GM12878 (cell line): ENCODE data around the gene PCYOX1L. TPM values are rescaled to one million over a fixed set of nuclear protein-coding genes. Genes with fewer than 3 reads are reported as not detected.

ENCODE experiments used
- ATAC-seq: fragments of 200-7000 bp; cut with Tn5 transposase; 3 replicates; pipeline ENCODE4 v1.9.1; 2020; ENCODE audit warnings: mild to moderate bottlenecking, moderate library complexity
- BruUV-seq: library from RNA; stranded (reverse); fragments of 400-500 nt; replicated peaks from 2 replicates; lab custom pipeline; 2021; lab: Mats Ljungman, UMichigan
- CTCF ChIA-PET: fragments of 300-600 bp; sonication (Branson Sonifier 250); formaldehyde crosslinking; extraction: SDS; loops from one replicate; lab custom pipeline; 2021; ENCODE audit warnings: inconsistent platforms; lab: Yijun Ruan, JAX
- POLR2A ChIA-PET: fragments of 350-600 bp; formaldehyde crosslinking; extraction: SDS; loops from one replicate; lab custom pipeline; 2021; ENCODE audit warnings: inconsistent platforms; lab: Charles Lee
- RAD21 ChIA-PET: fragments of 300-600 bp; sonication (Branson Sonifier 250); formaldehyde crosslinking; loops from one replicate; lab custom pipeline; 2023; ENCODE audit warnings: antibody characterized with exemption; ENCODE audit not compliant: unreplicated experiment; lab: Charles Lee
- SMC1A ChIA-PET: fragments of 300-600 bp; sonication (Branson Sonifier 250); formaldehyde crosslinking; loops from one replicate; lab custom pipeline; 2023; ENCODE audit not compliant: unreplicated experiment, uncharacterized antibody; lab: Charles Lee
- DNase-seq: peaks from one replicate; pipeline ENCODE4 v3.0.0-alpha.2; 2011; ENCODE audit warnings: low read depth, low spot score
- FAIRE-seq: peaks from 3 replicates; lab custom pipeline; 2011; peaks lifted over from hg19 to GRCh38; lab: Jason Lieb, UNC
- H2AFZ ChIP-seq: 2 replicates; pipeline ENCODE4 v1.6.0; 2011; ENCODE audit warnings: low read depth, low read length, control low read depth; ENCODE audit not compliant: control insufficient read depth
- H3K27ac ChIP-seq: 2 replicates; pipeline ENCODE4 v1.5.1; 2011; ENCODE audit warnings: control low read depth; ENCODE audit not compliant: control insufficient read depth, insufficient read depth
- H3K27me3 ChIP-seq, 2 experiments: replicated peaks in 1 of 2; 2 replicates each; pipeline versions ENCODE4 v1.6.0 to v1.6.1; 2011; ENCODE audit warnings: low read length in 1 of 2; ENCODE audit not compliant: control insufficient read depth in 2 of 2, insufficient read depth in 2 of 2
- H3K36me3 ChIP-seq, 2 experiments: 2 replicates each; pipeline ENCODE4 v1.5.1; 2011; ENCODE audit warnings: low read length in 1 of 2; ENCODE audit not compliant: control insufficient read depth in 2 of 2, insufficient read depth in 2 of 2
- H3K4me1 ChIP-seq: 2 replicates; pipeline ENCODE4 v1.6.1; 2011; ENCODE audit warnings: mild to moderate bottlenecking, low read length, moderate library complexity, mixed read lengths; ENCODE audit not compliant: control insufficient read depth, insufficient read depth
- H3K4me2 ChIP-seq: 2 replicates; pipeline ENCODE4 v1.6.0; 2011; ENCODE audit warnings: control low read depth; ENCODE audit not compliant: control insufficient read depth, insufficient read depth
- H3K4me3 ChIP-seq: fragments of 200-600 bp; sonication (generic); 2 replicates; pipeline ENCODE4 v1.5.1; 2016
- H3K79me2 ChIP-seq: 2 replicates; pipeline ENCODE4 v1.6.0; 2011; ENCODE audit warnings: low read length; ENCODE audit not compliant: control insufficient read depth, insufficient read depth
- H3K9ac ChIP-seq: 2 replicates; pipeline ENCODE4 v1.8.0; 2011; ENCODE audit warnings: low read length, control low read depth, mixed read lengths; ENCODE audit not compliant: control insufficient read depth, insufficient read depth
- H3K9me3 ChIP-seq: replicated peaks from 3 replicates; pipeline ENCODE4 v1.5.1; 2011; ENCODE audit warnings: mild to moderate bottlenecking, low read length; ENCODE audit not compliant: control insufficient read depth, insufficient read depth
- H4K20me1 ChIP-seq: 2 replicates; pipeline ENCODE4 v1.6.0; 2011; ENCODE audit not compliant: control insufficient read depth, insufficient read depth
- BCLAF1 ChIP-seq: fragments of 450-650 bp; IDR thresholded peaks from 2 replicates; pipeline ENCODE4 v1.6.1; 2017; ENCODE audit warnings: antibody characterized with exemption, mild to moderate bottlenecking, moderate library complexity
- BHLHE40 ChIP-seq, 2 experiments: fragments of 450-650 bp in 1 of 2; IDR thresholded peaks; 2 replicates each; pipeline ENCODE4 v1.6.1; 2011 to 2017; ENCODE audit warnings: low read depth in 2 of 2, borderline replicate concordance in 1 of 2, improper control_type of control experiment in 1 of 2, low read length in 1 of 2, mild to moderate bottlenecking in 1 of 2
- CEBPZ ChIP-seq: fragments of 150-350 bp; IDR thresholded peaks from 2 replicates; pipeline ENCODE4 v1.6.1; 2016; ENCODE audit warnings: low read depth, low read length
- EED ChIP-seq: sonication (generic); IDR thresholded peaks from 2 replicates; pipeline ENCODE4 v1.6.1; 2016; ENCODE audit warnings: antibody characterized with exemption, low read depth
- LARP7 ChIP-seq: fragments of 450-650 bp; IDR thresholded peaks from 2 replicates; pipeline ENCODE4 v1.6.1; 2017; ENCODE audit warnings: mild to moderate bottlenecking
- MTA2 ChIP-seq: fragments of 450-650 bp; IDR thresholded peaks from 2 replicates; pipeline ENCODE4 v1.6.1; 2016; ENCODE audit warnings: low read depth, mild to moderate bottlenecking, moderate library complexity
- NR2C1 ChIP-seq: fragments of 450-650 bp; IDR thresholded peaks from 2 replicates; pipeline ENCODE4 v1.6.1; 2017; ENCODE audit warnings: antibody characterized with exemption, mild to moderate bottlenecking, moderate library complexity
- PRDM15 ChIP-seq: fragments of 450-650 bp; formaldehyde crosslinking; IDR thresholded peaks from 2 replicates; pipeline ENCODE4 v1.4.0; 2020; ENCODE audit warnings: mild to moderate bottlenecking, moderate library complexity
- SKIL ChIP-seq: fragments of 450-650 bp; IDR thresholded peaks from 2 replicates; pipeline ENCODE4 v1.6.1; 2017; ENCODE audit warnings: mild to moderate bottlenecking, low read depth, inconsistent platforms; ENCODE audit not compliant: poor library complexity, severe bottlenecking
- ZNF622 ChIP-seq: fragments of 450-650 bp; IDR thresholded peaks from 2 replicates; pipeline ENCODE4 v1.6.1; 2017; ENCODE audit warnings: mild to moderate bottlenecking, inconsistent platforms
- WGBS: methylation state at CpG from one replicate; pipeline ENCODE4 v1.1.6; 2016; ENCODE audit warnings: low lambda C conversion rate; ENCODE audit not compliant: insufficient replicate concordance, insufficient coverage; ENCODE audit errors: missing lambda C conversion rate; 5-methylcytosine and 5-hydroxymethylcytosine counted together
- in situ Hi-C: fragments of 300-500 bp; cut with MboI; formaldehyde crosslinking; loops from 9 replicates; pipeline ENCODE4 v1.14.3; 2018; ENCODE audit warnings: mixed read lengths
- intact Hi-C: fragments of 100-400 bp; cut with micrococcal nuclease; formaldehyde crosslinking; loops from one replicate; pipeline ENCODE4 v1.14.2; 2022; ENCODE audit not compliant: unreplicated experiment
- polyA plus RNA-seq, 11 experiments: library from polyadenylated mRNA; depleted of rRNA in 4 of 11; unstranded in 6 of 11; stranded (reverse) in 5 of 11; fragments of >200 nt; fragmentation: Nextera tagmentation in 4 of 11; fragmentation: Illumina TruSeq in 1 of 11; extraction: Ambion mirVana in 4 of 11; extraction: Trizol in 1 of 11; gene quantifications; 1 replicate in 1 of 11; 2 replicates in 10 of 11; pipeline versions ENCODE4 v1.2.1 to v1.2.3, GENCODE V29; 2011 to 2016; ENCODE audit warnings: inconsistent platforms in 2 of 11, missing spikeins in 2 of 11, low read depth in 1 of 11
- total RNA-seq, 4 experiments: library from RNA; depleted of rRNA in 3 of 4; stranded (reverse); fragments of >200 nt in 3 of 4; fragmentation: Illumina TruSeq in 1 of 4; extraction: Trizol in 1 of 4; gene quantifications; 2 replicates each; pipeline versions ENCODE4 v1.2.1 to v1.2.3, GENCODE V29; 2013 to 2021

Gene PCYOX1L
- total and polyA plus RNA-seq, 10 of the 15 experiments (the other 5 are each of a cell fraction or from before 2014, with no cell fraction given) = 2.9 to 17.0 (median 12.9) TPM

- POLR2A ChIA-PET = no interaction called here
- 40% methylated on average over 5 of the region's 5 CpGs for WGBS
- H3K79me2 ChIP-seq = no peaks in the 10 kb centered on the region
- H3K4me2 ChIP-seq = no peak overlapping the region
- DNase-seq = no peak
- peaks cover 0 to 2% of the 10 kb centered on the region in 2 experiments; a peak in 2 of 4 replicates for H3K27me3 ChIP-seq
- intact Hi-C loops = no loop called here
- no peak overlapping the region for H2AFZ ChIP-seq
- in situ Hi-C loops = no loop called here
- no peaks in the 10 kb centered on the region for H4K20me1 ChIP-seq
- FAIRE-seq = no peak
- RAD21 ChIA-PET = interaction anchor here (1.0 to 1.1 kb wide), 2 partner anchors 63 to 173 kb away, joined by 3 read pairs; partner anchors contain the start of gene CSNK1A1
- no TSS peak for BruUV-seq
- no peak overlapping the region for H3K27ac ChIP-seq
- CTCF ChIA-PET = interaction anchor here (7.6 to 12.8 kb wide), 2 partner anchors 56 to 184 kb away, joined by 35 to 137 read pairs; no protein-coding TSS in a partner anchor
- H3K9me3 ChIP-seq = no peaks in the 10 kb centered on the region
- SMC1A ChIA-PET = interaction anchor here (1.1 kb wide), 1 partner anchor 56 kb away, joined by 3 read pairs; no protein-coding TSS in a partner anchor
- no peak overlapping the region for H3K4me3 ChIP-seq
- H3K36me3 ChIP-seq = no peaks in the 10 kb centered on the region
- H3K4me1 ChIP-seq = no peaks in the 10 kb centered on the region
- ATAC-seq = no peak
- no peak overlapping the region for H3K9ac ChIP-seq
- no peak for TF ChIP-seq ZNF622
- no peak for TF ChIP-seq SKIL
- no peak for TF ChIP-seq BHLHE40 (IDR thresholded peaks at IDR 0.05; ENCODE audit: borderline replicate concordance in 1 of 2, low read depth in 2 of 2, low read length in 1 of 2)
- no peak for TF ChIP-seq BCLAF1
- no peak for TF ChIP-seq PRDM15 (CRISPR knock-in tag)
- TF ChIP-seq LARP7 = no peak
- TF ChIP-seq CEBPZ = no peak
- TF ChIP-seq EED = no peak
- no peak for TF ChIP-seq NR2C1
- TF ChIP-seq MTA2 = no peak
Observed at GRCh38 chr5:149378241-149378820, 20.5 kb downstream of the PCYOX1L start.
